GM23338 (cell line): ENCODE results near the gene IVL. TPM values are rescaled to one million over a fixed set of nuclear protein-coding genes. Genes with fewer than 3 reads are reported as not detected.

ENCODE experiments used
- ATAC-seq: fragments of 200-7000 bp; cut with Tn5 transposase; 3 replicates; pipeline ENCODE4 v1.9.1; 2020
- DNase-seq: peaks from one replicate; pipeline ENCODE4 v3.0.0-alpha.2; 2015; ENCODE audit warnings: low spot score
- H2AFZ ChIP-seq: fragments of 200-600 bp; sonication (generic); 2 replicates; pipeline ENCODE4 v1.8.0; 2016; ENCODE audit warnings: antibody characterized with exemption, mild to moderate bottlenecking, moderate library complexity
- H3F3A ChIP-seq: fragments of 200-600 bp; sonication (generic); replicated peaks from 2 replicates; pipeline ENCODE4 v1.8.0; 2017; ENCODE audit warnings: antibody characterized with exemption, mixed run types, low read depth
- H3K27ac ChIP-seq: fragments of 200-600 bp; sonication (generic); 2 replicates; pipeline ENCODE4 v1.6.1; 2016; ENCODE audit warnings: low read depth
- H3K27me3 ChIP-seq: fragments of 200-600 bp; sonication (generic); 2 replicates; pipeline ENCODE4 v1.8.0; 2016; ENCODE audit warnings: mild to moderate bottlenecking, mixed run types, moderate library complexity; ENCODE audit not compliant: insufficient read depth
- H3K36me3 ChIP-seq: fragments of 200-600 bp; sonication (generic); 2 replicates; pipeline ENCODE4 v1.8.0; 2016; ENCODE audit warnings: mild to moderate bottlenecking; ENCODE audit not compliant: insufficient read depth
- H3K4me1 ChIP-seq: fragments of 200-600 bp; sonication (generic); 2 replicates; pipeline ENCODE4 v1.8.0; 2016; ENCODE audit warnings: mild to moderate bottlenecking, moderate library complexity; ENCODE audit not compliant: insufficient read depth
- H3K4me2 ChIP-seq: fragments of 200-600 bp; sonication (generic); 2 replicates; pipeline ENCODE4 v1.7.1; 2017; ENCODE audit warnings: mixed run types
- H3K4me3 ChIP-seq: fragments of 200-600 bp; sonication (generic); 2 replicates; pipeline ENCODE4 v1.6.1; 2016; ENCODE audit warnings: mixed run types
- H3K79me2 ChIP-seq: fragments of 200-600 bp; sonication (generic); replicated peaks from 2 replicates; pipeline ENCODE4 v1.8.0; 2017; ENCODE audit warnings: mild to moderate bottlenecking; ENCODE audit not compliant: insufficient read depth
- H3K9me2 ChIP-seq: fragments of 200-600 bp; sonication (generic); 2 replicates; pipeline ENCODE4 v1.8.0; 2017; ENCODE audit not compliant: insufficient read depth
- H4K20me1 ChIP-seq: fragments of 200-600 bp; sonication (generic); replicated peaks from 2 replicates; pipeline ENCODE4 v1.8.0; 2017; ENCODE audit warnings: mild to moderate bottlenecking; ENCODE audit not compliant: insufficient read depth
- H3K27ac Mint-ChIP-seq: 2 replicates; pipeline ENCODE4 v1.8.0; 2020; ENCODE audit warnings: inconsistent platforms, mild to moderate bottlenecking, moderate library complexity, mixed read lengths
- H3K27me3 Mint-ChIP-seq: 3 replicates; pipeline ENCODE4 v1.8.0; 2022; ENCODE audit warnings: low read depth, mild to moderate bottlenecking, moderate library complexity, mixed read lengths, inconsistent platforms; ENCODE audit not compliant: insufficient read depth, poor library complexity
- H3K36me3 Mint-ChIP-seq: 3 replicates; pipeline ENCODE4 v1.8.0; 2021; ENCODE audit warnings: low read depth, mild to moderate bottlenecking, inconsistent platforms, moderate library complexity, mixed read lengths
- H3K4me1 Mint-ChIP-seq: 3 replicates; pipeline ENCODE4 v1.8.0; 2020; ENCODE audit warnings: mild to moderate bottlenecking, inconsistent platforms, mixed read lengths
- H3K4me3 Mint-ChIP-seq: 3 replicates; pipeline ENCODE4 v1.8.0; 2021; ENCODE audit warnings: moderate library complexity, mild to moderate bottlenecking, inconsistent platforms, mixed read lengths
- H3K9me3 Mint-ChIP-seq: 3 replicates; pipeline ENCODE4 v1.8.0; 2020; ENCODE audit warnings: moderate library complexity, mild to moderate bottlenecking, inconsistent platforms, mixed read lengths
- CREB1 ChIP-seq: fragments of 250-450 bp; sonication (Bioruptor Pico); IDR thresholded peaks from 2 replicates; pipeline ENCODE4 v1.5.0; 2020; ENCODE audit warnings: low read depth, mild to moderate bottlenecking, moderate library complexity
- CTCF ChIP-seq, 2 experiments: fragments of 200-600 bp in 1 of 2; sonication (generic) in 1 of 2; conservative IDR thresholded peaks; 2 replicates each; pipeline versions ENCODE4 v1.5.1 to v1.6.1; 2016 to 2017; ENCODE audit warnings: antibody characterized with exemption in 2 of 2, low read depth in 2 of 2, mild to moderate bottlenecking in 2 of 2, moderate library complexity in 1 of 2
- ETS1 ChIP-seq: IDR thresholded peaks from 2 replicates; pipeline ENCODE4 v1.6.1; 2016; ENCODE audit warnings: antibody characterized with exemption
- EZH2 ChIP-seq: fragments of 200-600 bp; sonication (generic); IDR thresholded peaks from one replicate; pipeline ENCODE4 v1.8.0; 2017; ENCODE audit warnings: antibody characterized with exemption, mild to moderate bottlenecking, low read depth; ENCODE audit not compliant: unreplicated experiment
- EZH2phosphoT487 ChIP-seq: fragments of 200-600 bp; sonication (generic); IDR thresholded peaks from one replicate; pipeline ENCODE4 v1.8.1; 2018; ENCODE audit warnings: antibody characterized with exemption; ENCODE audit not compliant: unreplicated experiment
- JUNB ChIP-seq: IDR thresholded peaks from one replicate; pipeline ENCODE4 v1.6.1; 2016; ENCODE audit warnings: antibody characterized with exemption; ENCODE audit not compliant: unreplicated experiment
- NANOG ChIP-seq: IDR thresholded peaks from 2 replicates; pipeline ENCODE4 v1.6.1; 2016; ENCODE audit warnings: antibody characterized with exemption, borderline replicate concordance
- POLR2AphosphoS5 ChIP-seq: IDR thresholded peaks from 2 replicates; pipeline ENCODE4 v1.6.1; 2016; ENCODE audit warnings: antibody characterized with exemption, low read depth
- REST ChIP-seq: IDR thresholded peaks from one replicate; pipeline ENCODE4 v1.6.1; 2018; ENCODE audit warnings: antibody characterized with exemption; ENCODE audit not compliant: unreplicated experiment
- STAT1 ChIP-seq: IDR thresholded peaks from one replicate; pipeline ENCODE4 v1.6.1; 2016; ENCODE audit warnings: antibody characterized with exemption; ENCODE audit not compliant: unreplicated experiment
- ZNF114 ChIP-seq: fragments of 250-450 bp; sonication (Bioruptor Pico); IDR thresholded peaks from 2 replicates; pipeline ENCODE4 v1.5.0; 2020; ENCODE audit warnings: mild to moderate bottlenecking, moderate library complexity
- ZNF331 ChIP-seq: fragments of 250-450 bp; sonication (Bioruptor Pico); IDR thresholded peaks from 2 replicates; pipeline ENCODE4 v1.5.0; 2020; ENCODE audit warnings: low read depth, mild to moderate bottlenecking, moderate library complexity
- ZNF462 ChIP-seq: fragments of 250-450 bp; sonication (Bioruptor Pico); IDR thresholded peaks from 2 replicates; pipeline ENCODE4 v1.5.0; 2020; ENCODE audit warnings: mild to moderate bottlenecking, moderate library complexity
- polyA plus RNA-seq: library from polyadenylated mRNA; unstranded; fragments of >200 nt; fragmentation: Nextera tagmentation; extraction: Ambion mirVana; gene quantifications from 2 replicates; pipeline ENCODE4 v1.2.1, GENCODE V29; 2016
- total RNA-seq: library from RNA; depleted of rRNA; stranded (reverse); fragments of >200 nt; shearing (Covaris generic); gene quantifications from 2 replicates; pipeline ENCODE4 v1.2.3, GENCODE V29; 2014

The IVL gene
- total and polyA plus RNA-seq, 2 experiments from 2014 or later = not detected

- peaks cover 7% of the 10 kb centered on the region for H3K27me3 Mint-ChIP-seq
- peak within 1 kb of the TSS; percentile 58; the same call in 1 of the 2 replicates for H3K27ac Mint-ChIP-seq
- DNase-seq (no peak), ATAC-seq (no peak)
- Histone ChIP-seq H3K27ac (no peak within 1 kb of the TSS), H4K20me1 (no peaks in the 10 kb centered on the region), H3K4me2 (no peak within 1 kb of the TSS), H2AFZ (no peak within 1 kb of the TSS), H3K79me2 (no peaks in the 10 kb centered on the region), H3K27me3 (no peaks in the 10 kb centered on the region), H3F3A (no peaks in the 10 kb centered on the region), H3K36me3 (no peaks in the 10 kb centered on the region), H3K9me2 (peaks cover 5% of the 10 kb centered on the region), H3K4me1 (no peaks in the 10 kb centered on the region), H3K4me3 (no peak within 1 kb of the TSS)
- H3K36me3 Mint-ChIP-seq = no peaks in the 10 kb centered on the region
- no peaks in the 10 kb centered on the region for H3K9me3 Mint-ChIP-seq
- no peaks in the 10 kb centered on the region for H3K4me1 Mint-ChIP-seq
- TF ChIP-seq EZH2 (no peak), JUNB (no peak), STAT1 (no peak), NANOG (no peak), ZNF331 (no peak), POLR2AphosphoS5 (no peak), ETS1 (no peak), EZH2phosphoT487 (no peak), CTCF (conservative IDR thresholded peaks at IDR 0.05; ENCODE audit: low read depth in 2 of 2) (no peak), ZNF114 (CRISPR knock-in tag) (no peak), CREB1 (CRISPR knock-in tag) (no peak), REST (no peak), ZNF462 (CRISPR knock-in tag) (no peak)
- H3K4me3 Mint-ChIP-seq = no peak within 1 kb of the TSS
Measured at GRCh38 chr1:152946651-152947256, 38.4 kb downstream of the IVL start, which contains the start of gene SPRR5. Gene SPRR5, plus strand, starts transcription at chr1:152947206. Its CDS starts 1,349 bp downstream, at chr1:152948555.
